Jurkat, Clone E6-1 (cell line): ENCODE data around the gene RADIL.

ENCODE experiments used
- DNase-seq: peaks from one replicate; pipeline ENCODE4 v3.0.0-alpha.2; 2011; ENCODE audit warnings: low read depth, low spot score
- H3K4me3 ChIP-seq: 2 replicates; pipeline ENCODE4 v1.5.1; 2011; ENCODE audit warnings: mild to moderate bottlenecking, low read length, control low read depth, moderate library complexity

The RADIL gene

GRCh38 chr7:4885317-4885807, 1.8 kb upstream of the RADIL start:
- no peak for DNase-seq
- H3K4me3 ChIP-seq: no peak overlapping the region

GRCh38 chr7:4884164-4884563, 648 bp upstream of the RADIL start:
- no peak for DNase-seq
- H3K4me3 ChIP-seq: no peak overlapping the region

- peak overlapping the region; percentile 49 for H3K4me3 ChIP-seq
- DNase-seq: no peak
Measured at GRCh38 chr7:4883033-4883371, 514 bp downstream of the RADIL start.

GRCh38 chr7:4882169-4883032, 1.1 kb downstream of the RADIL start:
- peak overlapping the region; percentile 49 for H3K4me3 ChIP-seq
- DNase-seq: no peak

GRCh38 chr7:4880218-4880617, 3.3 kb downstream of the RADIL start:
- no peak for DNase-seq
- no peak overlapping the region for H3K4me3 ChIP-seq

GRCh38 chr7:4879396-4880081, 4.0 kb downstream of the RADIL start:
- no peak overlapping the region for H3K4me3 ChIP-seq
- DNase-seq: no peak

GRCh38 chr7:4878336-4879335, 4.9 kb downstream of the RADIL start:
- H3K4me3 ChIP-seq: no peak overlapping the region
- DNase-seq: no peak

- no peak for DNase-seq
- H3K4me3 ChIP-seq: no peak overlapping the region
Measured at GRCh38 chr7:4876586-4876985, 6.9 kb downstream of the RADIL start.

GRCh38 chr7:4875391-4875790, 8.1 kb downstream of the RADIL start:
- H3K4me3 ChIP-seq: no peak overlapping the region
- no peak for DNase-seq

- DNase-seq: no peak
- no peak overlapping the region for H3K4me3 ChIP-seq
Measured at GRCh38 chr7:4873071-4873944, 10.2 kb downstream of the RADIL start.

GRCh38 chr7:4871930-4872675, 11.4 kb downstream of the RADIL start:
- H3K4me3 ChIP-seq: no peak overlapping the region

GRCh38 chr7:4871056-4871680, 12.3 kb downstream of the RADIL start:
- no peak for DNase-seq
- no peak overlapping the region for H3K4me3 ChIP-seq

More at GRCh38 chr7:4871930-4872675, 11.4 kb downstream of the RADIL start:
- no peak for DNase-seq

- H3K4me3 ChIP-seq: no peak overlapping the region
- no peak for DNase-seq
Measured at GRCh38 chr7:4868493-4868892, 15.0 kb downstream of the RADIL start.

- DNase-seq: no peak
- H3K4me3 ChIP-seq: no peak overlapping the region
Measured at GRCh38 chr7:4866528-4867496, 16.7 kb downstream of the RADIL start.

GRCh38 chr7:4862156-4862555, 21.4 kb downstream of the RADIL start:
- no peak overlapping the region for H3K4me3 ChIP-seq
- DNase-seq: no peak

- H3K4me3 ChIP-seq: no peak within 1 kb of the TSS
- no peak for DNase-seq
Measured at GRCh38 chr7:4861673-4862072, 21.8 kb downstream of the RADIL start, which contains the start of gene PAPOLB. PAPOLB (minus strand) TSS chr7:4862030; CDS start chr7:4861810, 220 bp downstream.
